GM19023 (cell line): ENCODE results near the gene DIAPH1.

Experiments
- ATAC-seq: cut with Tn5 transposase; IDR thresholded peaks from one replicate; pipeline ENCODE4 v1.9.1; 2021; ENCODE audit warnings: mild to moderate bottlenecking, moderate library complexity; ENCODE audit not compliant: unreplicated experiment

The DIAPH1 gene

GRCh38 chr5:141640051-141640415 lies 21.2 kb upstream of the DIAPH1 start:
- no peak for ATAC-seq

- ATAC-seq: no peak
Observed at GRCh38 chr5:141639357-141640050, 20.7 kb upstream of the DIAPH1 start.

- no peak for ATAC-seq
Observed at GRCh38 chr5:141638771-141639170, 20.0 kb upstream of the DIAPH1 start.

- peak; percentile 21 for ATAC-seq
Observed at GRCh38 chr5:141637767-141638419, 19.1 kb upstream of the DIAPH1 start.

GRCh38 chr5:141637123-141637766 lies 18.4 kb upstream of the DIAPH1 start:
- ATAC-seq: peak; percentile 35

- peak; percentile 76 for ATAC-seq
Observed at GRCh38 chr5:141636413-141637122, 17.8 kb upstream of the DIAPH1 start, which contains the start of the genes HDAC3 and RELL2. TSS of gene HDAC3 (minus strand) at chr5:141636849. CDS start at chr5:141636790, 59 bp downstream. TSS of gene RELL2 (plus strand) at chr5:141636997. CDS start at chr5:141638226, 1,229 bp downstream.

GRCh38 chr5:141636106-141636412 lies 17.3 kb upstream of the DIAPH1 start:
- no peak for ATAC-seq

GRCh38 chr5:141635646-141636045 lies 16.8 kb upstream of the DIAPH1 start:
- ATAC-seq: no peak

- ATAC-seq: no peak
Observed at GRCh38 chr5:141634720-141635119, 15.9 kb upstream of the DIAPH1 start.

GRCh38 chr5:141633871-141634561 lies 15.2 kb upstream of the DIAPH1 start:
- peak; percentile 50 for ATAC-seq

- no peak for ATAC-seq
Observed at GRCh38 chr5:141632650-141633049, 13.8 kb upstream of the DIAPH1 start.

GRCh38 chr5:141630570-141631140 lies 11.9 kb upstream of the DIAPH1 start:
- no peak for ATAC-seq

GRCh38 chr5:141628175-141628788 lies 9.5 kb upstream of the DIAPH1 start:
- no peak for ATAC-seq

GRCh38 chr5:141623611-141624010 lies 4.8 kb upstream of the DIAPH1 start:
- ATAC-seq: no peak

- ATAC-seq: peak; percentile 44
Observed at GRCh38 chr5:141623186-141623585, 4.4 kb upstream of the DIAPH1 start.

- ATAC-seq: peak; percentile 26
Observed at GRCh38 chr5:141618030-141618803, 583 bp downstream of the DIAPH1 start.

- no peak for ATAC-seq
Observed at GRCh38 chr5:141617682-141618029, 1.1 kb downstream of the DIAPH1 start.

- ATAC-seq: no peak
Observed at GRCh38 chr5:141617128-141617527, 1.7 kb downstream of the DIAPH1 start.

GRCh38 chr5:141615991-141616720 lies 2.6 kb downstream of the DIAPH1 start:
- no peak for ATAC-seq
